HL-60 (cell line): Measurements from ENCODE around the gene SARDH.

Experiments used
- DNase-seq, 2 experiments: peaks; one replicate each; pipeline ENCODE4 v3.0.0-alpha.2; 2010 to 2020; ENCODE audit warnings: low read depth in 1 of 2, low spot score in 1 of 2
- H3K27ac ChIP-seq: fragments of 250-450 bp; sonication (Bioruptor Pico); replicated peaks from 2 replicates; pipeline ENCODE4 v1.5.1; 2020; ENCODE audit warnings: mild to moderate bottlenecking, moderate library complexity
- H3K27me3 ChIP-seq: fragments of 250-450 bp; sonication (Bioruptor Pico); 2 replicates; pipeline ENCODE4 v1.5.1; 2021; ENCODE audit warnings: mild to moderate bottlenecking, moderate library complexity; ENCODE audit not compliant: insufficient read depth, poor library complexity, severe bottlenecking
- H3K4me3 ChIP-seq: replicated peaks from 2 replicates; pipeline ENCODE4 v1.5.1; 2011; ENCODE audit warnings: mild to moderate bottlenecking, control low read depth, low read length; ENCODE audit not compliant: insufficient read depth
- CTCF ChIP-seq: IDR thresholded peaks from one replicate; pipeline ENCODE4 v1.5.1; 2011; ENCODE audit warnings: low read length, control low read depth, inconsistent platforms; ENCODE audit not compliant: insufficient read depth
- GABPA ChIP-seq: IDR thresholded peaks from 2 replicates; pipeline ENCODE4 v1.6.1; 2012; ENCODE audit warnings: low read depth
- POLR2AphosphoS5 ChIP-seq: IDR thresholded peaks from 2 replicates; pipeline ENCODE4 v1.6.1; 2012; ENCODE audit warnings: low read depth
- SPI1 ChIP-seq: IDR thresholded peaks from 2 replicates; pipeline ENCODE4 v1.6.1; 2012; ENCODE audit warnings: low read depth, mild to moderate bottlenecking, borderline replicate concordance
- TF ChIP-seq, protein P1 (sequence below): IDR thresholded peaks from 2 replicates; pipeline ENCODE4 v1.6.1; 2012; ENCODE audit warnings: low read depth; ENCODE audit not compliant: insufficient replicate concordance

The SARDH gene

DNA sequence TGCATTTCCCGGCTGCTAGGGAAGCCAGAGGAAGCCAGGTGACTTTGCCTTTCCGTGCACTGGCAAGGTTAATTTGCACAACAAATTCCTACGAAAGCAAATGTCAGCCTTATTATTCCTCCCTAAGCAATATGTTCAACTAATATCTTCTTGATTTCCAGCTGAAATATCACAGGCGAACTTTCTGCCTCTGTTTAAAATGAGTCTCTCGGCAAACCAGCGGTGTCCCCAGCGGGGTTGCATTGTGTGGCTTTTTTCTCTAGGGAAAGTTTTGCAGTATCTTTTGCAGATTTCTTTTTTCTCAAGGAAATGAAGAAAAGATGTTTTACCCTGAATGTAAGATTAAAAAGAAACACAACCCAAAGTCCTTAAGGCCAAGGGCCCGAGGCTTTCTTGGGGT is 100.1 kb downstream of the SARDH start:
- no peak for DNase-seq
- Histone ChIP-seq H3K27me3 (no peaks in the 10 kb centered on the region), H3K27ac (no peak overlapping the region), H3K4me3 (no peak overlapping the region)
- TF ChIP-seq GABPA (no peak), SPI1 (no peak), CTCF (no peak), POLR2AphosphoS5 (no peak)
- TF ChIP-seq, protein P1, sequence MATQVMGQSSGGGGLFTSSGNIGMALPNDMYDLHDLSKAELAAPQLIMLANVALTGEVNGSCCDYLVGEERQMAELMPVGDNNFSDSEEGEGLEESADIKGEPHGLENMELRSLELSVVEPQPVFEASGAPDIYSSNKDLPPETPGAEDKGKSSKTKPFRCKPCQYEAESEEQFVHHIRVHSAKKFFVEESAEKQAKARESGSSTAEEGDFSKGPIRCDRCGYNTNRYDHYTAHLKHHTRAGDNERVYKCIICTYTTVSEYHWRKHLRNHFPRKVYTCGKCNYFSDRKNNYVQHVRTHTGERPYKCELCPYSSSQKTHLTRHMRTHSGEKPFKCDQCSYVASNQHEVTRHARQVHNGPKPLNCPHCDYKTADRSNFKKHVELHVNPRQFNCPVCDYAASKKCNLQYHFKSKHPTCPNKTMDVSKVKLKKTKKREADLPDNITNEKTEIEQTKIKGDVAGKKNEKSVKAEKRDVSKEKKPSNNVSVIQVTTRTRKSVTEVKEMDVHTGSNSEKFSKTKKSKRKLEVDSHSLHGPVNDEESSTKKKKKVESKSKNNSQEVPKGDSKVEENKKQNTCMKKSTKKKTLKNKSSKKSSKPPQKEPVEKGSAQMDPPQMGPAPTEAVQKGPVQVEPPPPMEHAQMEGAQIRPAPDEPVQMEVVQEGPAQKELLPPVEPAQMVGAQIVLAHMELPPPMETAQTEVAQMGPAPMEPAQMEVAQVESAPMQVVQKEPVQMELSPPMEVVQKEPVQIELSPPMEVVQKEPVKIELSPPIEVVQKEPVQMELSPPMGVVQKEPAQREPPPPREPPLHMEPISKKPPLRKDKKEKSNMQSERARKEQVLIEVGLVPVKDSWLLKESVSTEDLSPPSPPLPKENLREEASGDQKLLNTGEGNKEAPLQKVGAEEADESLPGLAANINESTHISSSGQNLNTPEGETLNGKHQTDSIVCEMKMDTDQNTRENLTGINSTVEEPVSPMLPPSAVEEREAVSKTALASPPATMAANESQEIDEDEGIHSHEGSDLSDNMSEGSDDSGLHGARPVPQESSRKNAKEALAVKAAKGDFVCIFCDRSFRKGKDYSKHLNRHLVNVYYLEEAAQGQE: no peak

- no peaks in the 10 kb centered on the region for H3K27me3 ChIP-seq
- DNase-seq: no peak
- no peak overlapping the region for H3K4me3 ChIP-seq
- TF ChIP-seq CTCF (no peak), POLR2AphosphoS5 (no peak), GABPA (no peak), SPI1 (no peak)
- TF ChIP-seq, protein P1: no peak
- no peak overlapping the region for H3K27ac ChIP-seq
Observed at GRCh38 chr9:133637451-133638055, 100.6 kb downstream of the SARDH start.

GRCh38 chr9:133636902-133637301 is 101.2 kb downstream of the SARDH start:
- DNase-seq: no peak
- TF ChIP-seq POLR2AphosphoS5 (no peak), SPI1 (no peak), GABPA (no peak), CTCF (no peak)
- TF ChIP-seq, protein P1: no peak
- Histone ChIP-seq H3K27ac (no peak overlapping the region), H3K27me3 (no peaks in the 10 kb centered on the region), H3K4me3 (no peak overlapping the region)
